ENCODE measurements around the gene C14orf180.

Gene C14orf180

DNA sequence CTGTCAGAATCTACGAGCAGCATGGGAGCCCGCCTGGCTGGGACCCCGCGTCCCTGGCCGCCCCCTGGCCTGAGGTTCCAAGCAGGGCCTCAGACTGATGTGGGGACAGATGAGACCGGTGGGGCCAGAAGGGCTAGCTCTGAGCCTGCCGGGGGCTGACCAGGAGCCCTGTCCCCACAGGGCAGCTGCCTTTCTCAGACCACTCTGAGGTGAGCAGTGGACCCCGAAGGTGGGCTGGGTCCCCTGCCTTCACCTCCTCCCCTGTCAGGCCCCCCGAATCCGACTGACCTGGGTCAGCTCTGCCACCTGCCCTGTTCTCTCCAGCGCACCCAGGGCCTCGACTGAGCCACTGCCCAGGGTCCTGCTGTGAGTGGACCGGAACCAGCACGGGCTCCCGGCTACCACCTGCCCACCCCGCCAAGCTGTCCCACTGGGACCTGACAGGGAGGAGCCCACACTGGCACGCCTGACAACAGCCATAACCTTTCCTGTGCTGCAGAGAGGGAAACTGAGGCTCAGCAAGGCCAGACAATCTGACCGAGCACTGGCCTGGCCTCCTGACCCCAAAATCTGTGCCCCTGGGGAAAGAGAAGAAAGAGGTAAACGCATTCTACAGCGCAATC lies 54.7 kb downstream of the C14orf180 start:
- H2AFZ ChIP-seq (ENCODE audit: low read depth, low read length, severe bottlenecking): no peak overlapping the region
- H3F3A ChIP-seq (ENCODE audit: insufficient read depth): no peaks in the 10 kb centered on the region
- H3K4me3 ChIP-seq (ENCODE audit: insufficient read depth, low read length, poor library complexity, severe bottlenecking): no peak overlapping the region
- no peaks in the 10 kb centered on the region for H3K9me2 ChIP-seq (replicated peaks; ENCODE audit: insufficient read depth, low read length)
- no peaks in the 10 kb centered on the region for H3K27me3 ChIP-seq (ENCODE audit: low read length)
- no peaks in the 10 kb centered on the region for H4K20me1 ChIP-seq (ENCODE audit: low read depth, low read length)
- no peak overlapping the region for H3K4me2 ChIP-seq (ENCODE audit: low read depth, low read length, poor library complexity, severe bottlenecking)
- H3K79me2 ChIP-seq (ENCODE audit: insufficient read depth, low read length): no peaks in the 10 kb centered on the region
- no peaks in the 10 kb centered on the region for H3K9me3 ChIP-seq (ENCODE audit: insufficient read depth, low read length)
- H3K27ac ChIP-seq (ENCODE audit: low read depth, low read length): no peak overlapping the region
- no peak overlapping the region for H3K9ac ChIP-seq (ENCODE audit: low read length)
- H3K36me3 ChIP-seq (ENCODE audit: low read length): no peaks in the 10 kb centered on the region
- no peak for TF ChIP-seq EZH2phosphoT487 (conservative IDR thresholded peaks at IDR 0.05; ENCODE audit: low read length)
- no peak for TF ChIP-seq CTCF (IDR thresholded peaks at IDR 0.05; ENCODE audit: insufficient read depth, low read length, poor library complexity, severe bottlenecking)

DNA sequence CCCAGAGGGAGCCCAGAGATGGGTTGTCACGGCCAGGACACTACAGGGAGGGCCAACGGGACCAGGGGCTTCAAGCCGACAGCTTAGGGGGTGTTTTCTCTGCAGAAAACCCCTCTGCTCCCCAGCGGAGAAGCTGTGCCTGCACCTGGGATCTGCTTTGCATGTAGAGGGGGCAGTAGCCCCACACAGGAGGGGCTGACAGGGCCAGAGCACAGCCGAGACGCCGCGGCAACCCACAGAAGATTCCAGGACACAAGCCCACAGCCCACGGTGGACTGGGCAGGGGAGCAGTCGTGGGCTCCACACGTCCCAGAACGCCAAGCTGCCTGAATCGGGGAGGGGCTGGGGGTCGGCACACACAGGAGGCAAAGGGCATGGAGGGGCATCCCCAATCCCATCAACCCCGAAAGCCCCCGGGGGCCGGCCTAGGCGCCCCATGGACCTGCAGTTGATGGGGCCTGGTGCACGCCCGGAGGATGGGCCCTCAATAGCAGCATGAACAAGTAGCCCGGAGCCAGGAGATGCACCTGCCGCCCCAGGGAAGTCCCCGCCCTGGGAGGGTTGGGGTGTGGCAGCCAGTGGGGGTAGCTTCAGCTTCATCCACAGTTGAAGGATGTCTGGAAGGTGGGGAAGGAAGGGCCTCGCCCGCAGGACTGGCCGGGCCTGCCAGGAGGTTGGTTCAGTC lies 55.5 kb downstream of the C14orf180 start:
- H3K36me3 ChIP-seq (ENCODE audit: low read length): no peaks in the 10 kb centered on the region

DNA sequence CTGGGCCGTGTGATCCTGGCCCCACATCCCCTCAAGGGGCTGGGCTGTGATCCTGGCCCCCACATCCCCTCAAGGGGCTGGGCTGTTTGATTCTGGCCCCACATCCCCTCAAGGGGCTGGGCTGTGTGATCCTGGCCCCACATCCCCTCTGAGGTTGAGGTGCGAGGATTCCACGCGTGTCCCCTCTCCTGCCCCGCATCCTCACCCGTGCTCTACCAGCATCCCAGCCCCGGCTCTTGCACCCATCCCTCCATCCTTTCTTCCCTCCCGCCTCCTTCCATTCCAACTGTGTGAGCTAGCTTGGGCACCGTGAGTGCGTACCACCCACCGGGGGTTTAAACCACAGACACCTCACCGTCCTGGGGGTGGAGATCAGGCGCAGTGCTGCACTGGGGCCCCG lies 56.2 kb downstream of the C14orf180 start:
- H3K9me2 ChIP-seq (replicated peaks; ENCODE audit: insufficient read depth, low read length): no peaks in the 10 kb centered on the region
- no peak overlapping the region for H3K9ac ChIP-seq (ENCODE audit: low read length)
- no peaks in the 10 kb centered on the region for H3K79me2 ChIP-seq (ENCODE audit: insufficient read depth, low read length)
- no peaks in the 10 kb centered on the region for H3F3A ChIP-seq (ENCODE audit: insufficient read depth)
- TF ChIP-seq CTCF (IDR thresholded peaks at IDR 0.05; ENCODE audit: insufficient read depth, low read length, poor library complexity, severe bottlenecking) (no peak), EZH2phosphoT487 (conservative IDR thresholded peaks at IDR 0.05; ENCODE audit: low read length) (no peak)
- H3K27ac ChIP-seq (ENCODE audit: low read depth, low read length): no peak overlapping the region
- H2AFZ ChIP-seq (ENCODE audit: low read depth, low read length, severe bottlenecking): no peak overlapping the region
- H3K27me3 ChIP-seq (ENCODE audit: low read length): no peaks in the 10 kb centered on the region
- H3K36me3 ChIP-seq (ENCODE audit: low read length): no peaks in the 10 kb centered on the region
- H3K9me3 ChIP-seq (ENCODE audit: insufficient read depth, low read length): no peaks in the 10 kb centered on the region
- H3K4me3 ChIP-seq (ENCODE audit: insufficient read depth, low read length, poor library complexity, severe bottlenecking): no peak overlapping the region
- no peak overlapping the region for H3K4me2 ChIP-seq (ENCODE audit: low read depth, low read length, poor library complexity, severe bottlenecking)
- no peaks in the 10 kb centered on the region for H4K20me1 ChIP-seq (ENCODE audit: low read depth, low read length)

More for the DNA sequence above, 55.5 kb downstream of the C14orf180 start:
- H3K27ac ChIP-seq (ENCODE audit: low read depth, low read length): no peak overlapping the region
- no peak overlapping the region for H3K4me2 ChIP-seq (ENCODE audit: low read depth, low read length, poor library complexity, severe bottlenecking)
- H3K27me3 ChIP-seq (ENCODE audit: low read length): no peaks in the 10 kb centered on the region
- H3K9me2 ChIP-seq (replicated peaks; ENCODE audit: insufficient read depth, low read length): no peaks in the 10 kb centered on the region
- no peak overlapping the region for H3K9ac ChIP-seq (ENCODE audit: low read length)
- TF ChIP-seq CTCF (IDR thresholded peaks at IDR 0.05; ENCODE audit: insufficient read depth, low read length, poor library complexity, severe bottlenecking) (no peak), EZH2phosphoT487 (conservative IDR thresholded peaks at IDR 0.05; ENCODE audit: low read length) (no peak)
- H4K20me1 ChIP-seq (ENCODE audit: low read depth, low read length): no peaks in the 10 kb centered on the region
- no peaks in the 10 kb centered on the region for H3F3A ChIP-seq (ENCODE audit: insufficient read depth)
- no peaks in the 10 kb centered on the region for H3K79me2 ChIP-seq (ENCODE audit: insufficient read depth, low read length)
- no peak overlapping the region for H2AFZ ChIP-seq (ENCODE audit: low read depth, low read length, severe bottlenecking)
- no peaks in the 10 kb centered on the region for H3K9me3 ChIP-seq (ENCODE audit: insufficient read depth, low read length)
- no peak overlapping the region for H3K4me3 ChIP-seq (ENCODE audit: insufficient read depth, low read length, poor library complexity, severe bottlenecking)

All from SU-DHL-6 (cell line).